NT2/D1 (cell line): ENCODE results near the gene ZBTB16.

Source experiments
- DNase-seq: peaks from one replicate; pipeline ENCODE4 v3.0.0-alpha.2; 2011; ENCODE audit warnings: low read depth, low spot score
- H3K27me3 ChIP-seq: 2 replicates; pipeline ENCODE4 v1.6.0; 2011; ENCODE audit warnings: mild to moderate bottlenecking; ENCODE audit not compliant: insufficient read length, insufficient read depth
- H3K36me3 ChIP-seq: 2 replicates; pipeline ENCODE4 v1.6.1; 2011; ENCODE audit warnings: mild to moderate bottlenecking, low read length, mixed read lengths; ENCODE audit not compliant: insufficient read depth, insufficient read length
- H3K4me1 ChIP-seq: 2 replicates; pipeline ENCODE4 v1.5.1; 2011; ENCODE audit not compliant: insufficient read depth, insufficient read length
- H3K4me3 ChIP-seq: 2 replicates; pipeline ENCODE4 v1.5.1; 2011; ENCODE audit warnings: low read depth; ENCODE audit not compliant: insufficient read length
- H3K9ac ChIP-seq: 2 replicates; pipeline ENCODE4 v1.6.0; 2011; ENCODE audit warnings: low read depth; ENCODE audit not compliant: insufficient read length
- H3K9me3 ChIP-seq: 2 replicates; pipeline ENCODE4 v1.5.1; 2011; ENCODE audit warnings: mild to moderate bottlenecking, low read length; ENCODE audit not compliant: insufficient read depth
- SUZ12 ChIP-seq: IDR thresholded peaks from 2 replicates; pipeline ENCODE4 v1.6.1; 2011; ENCODE audit not compliant: insufficient read length, insufficient read depth; ENCODE audit errors: extremely low read depth
- YY1 ChIP-seq: IDR thresholded peaks from 2 replicates; pipeline ENCODE4 v1.6.1; 2011; ENCODE audit not compliant: insufficient read length, insufficient read depth
- ZNF274 ChIP-seq: IDR thresholded peaks from 2 replicates; pipeline ENCODE4 v1.6.1; 2011; ENCODE audit warnings: mild to moderate bottlenecking, low read depth, low read length

ZBTB16 gene

DNA sequence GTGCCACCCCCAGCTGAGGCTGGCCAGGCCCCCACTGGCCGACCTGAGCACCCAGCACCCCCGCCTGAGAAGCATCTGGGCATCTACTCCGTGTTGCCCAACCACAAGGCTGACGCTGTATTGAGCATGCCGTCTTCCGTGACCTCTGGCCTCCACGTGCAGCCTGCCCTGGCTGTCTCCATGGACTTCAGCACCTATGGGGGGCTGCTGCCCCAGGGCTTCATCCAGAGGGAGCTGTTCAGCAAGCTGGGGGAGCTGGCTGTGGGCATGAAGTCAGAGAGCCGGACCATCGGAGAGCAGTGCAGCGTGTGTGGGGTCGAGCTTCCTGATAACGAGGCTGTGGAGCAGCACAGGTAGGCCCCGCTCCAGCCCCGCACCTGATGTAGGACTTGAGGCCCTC, 4.7 kb downstream of the ZBTB16 start:
- Histone ChIP-seq H3K36me3 (no peaks in the 10 kb centered on the region), H3K27me3 (peaks cover 52% of the 10 kb centered on the region), H3K9ac (no peak overlapping the region), H3K4me3 (no peak overlapping the region), H3K4me1 (peaks cover 3% of the 10 kb centered on the region), H3K9me3 (no peaks in the 10 kb centered on the region)
- DNase-seq: no peak
- TF ChIP-seq ZNF274: no peak
- no peak for TF ChIP-seq SUZ12
- TF ChIP-seq YY1: no peak

DNA sequence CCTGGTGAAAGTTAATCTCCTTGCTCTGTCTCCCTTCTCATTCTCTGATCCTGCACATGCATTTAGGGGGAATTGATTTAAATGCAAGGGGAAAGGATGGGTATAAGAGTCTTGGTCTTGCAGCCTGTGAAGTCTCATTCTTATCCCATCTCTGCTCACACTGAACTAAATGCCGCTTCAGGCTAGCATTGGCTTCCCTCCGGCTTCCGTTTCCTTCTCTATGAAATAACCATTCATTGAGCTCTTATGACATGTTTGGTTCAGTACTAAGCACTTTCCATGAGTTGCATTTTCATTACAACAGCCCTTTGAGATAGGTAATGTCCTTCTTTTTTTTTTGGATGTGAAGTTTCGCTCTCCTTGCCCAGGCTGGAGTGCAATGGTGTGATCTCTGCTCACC, 5.6 kb downstream of the ZBTB16 start:
- Histone ChIP-seq H3K9me3 (no peaks in the 10 kb centered on the region), H3K9ac (no peak overlapping the region), H3K4me3 (no peak overlapping the region), H3K27me3 (peaks cover 49% of the 10 kb centered on the region), H3K4me1 (peaks cover 3% of the 10 kb centered on the region), H3K36me3 (no peaks in the 10 kb centered on the region)
- no peak for DNase-seq
- TF ChIP-seq YY1 (no peak), SUZ12 (no peak)

DNA sequence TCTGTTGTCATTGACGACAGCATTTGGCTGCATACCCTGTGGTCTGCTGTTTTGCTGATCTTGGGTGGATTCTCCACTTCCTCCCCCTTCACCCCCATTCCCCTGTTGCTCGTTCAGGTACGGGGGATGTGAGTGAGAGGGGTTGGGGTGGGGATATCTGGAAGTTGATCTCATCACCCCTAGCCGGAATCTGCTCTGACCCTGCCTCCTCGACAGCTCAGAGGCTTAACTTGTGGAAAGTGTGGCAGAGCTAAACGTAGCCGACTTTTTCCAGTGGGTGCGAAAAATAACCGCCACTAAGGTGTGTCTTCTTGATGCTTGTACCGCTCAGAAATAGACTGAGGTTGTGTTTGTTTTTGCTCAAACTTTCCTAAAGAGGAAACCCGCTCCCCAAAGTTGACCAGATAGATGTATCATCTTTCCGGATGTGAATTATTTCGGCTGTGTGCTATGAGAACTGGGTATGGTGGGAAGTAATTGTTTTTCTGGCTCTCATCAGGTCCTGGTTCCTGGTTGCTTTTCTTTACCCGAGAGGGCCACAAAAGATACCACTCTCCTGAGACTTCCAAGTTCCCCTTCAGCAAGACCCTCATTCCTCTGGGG, 6.6 kb downstream of the ZBTB16 start:
- H3K4me3 ChIP-seq: no peak overlapping the region
- no peak for DNase-seq
- H3K36me3 ChIP-seq: no peaks in the 10 kb centered on the region
- peaks cover 3% of the 10 kb centered on the region for H3K4me1 ChIP-seq
- H3K27me3 ChIP-seq: peaks cover 38% of the 10 kb centered on the region
- H3K9me3 ChIP-seq: no peaks in the 10 kb centered on the region
- TF ChIP-seq YY1 (no peak), ZNF274 (no peak), SUZ12 (no peak)
- no peak overlapping the region for H3K9ac ChIP-seq

DNA sequence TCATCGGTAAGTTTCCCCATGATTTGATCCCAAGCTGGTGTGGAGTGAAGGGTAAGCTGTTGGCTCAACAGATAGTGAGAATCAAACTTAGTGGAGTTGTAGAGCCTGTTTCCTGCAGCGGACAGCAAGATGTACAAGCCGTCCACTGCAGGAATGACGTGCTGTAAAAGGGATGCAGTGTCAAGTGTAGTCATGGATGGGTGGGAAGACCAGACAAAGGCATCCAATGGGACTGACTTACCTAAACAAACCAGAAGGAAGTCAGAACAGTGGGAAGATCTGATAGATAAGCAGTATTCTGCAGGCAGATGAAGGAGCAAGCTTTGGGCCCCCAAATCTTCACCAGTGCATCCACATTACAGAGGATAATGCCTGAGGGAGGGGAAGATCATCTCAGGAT, 8.8 kb downstream of the ZBTB16 start:
- peaks cover 16% of the 10 kb centered on the region for H3K27me3 ChIP-seq
- no peaks in the 10 kb centered on the region for H3K4me1 ChIP-seq
- H3K36me3 ChIP-seq: no peaks in the 10 kb centered on the region
- TF ChIP-seq YY1: no peak
- TF ChIP-seq SUZ12: no peak
- no peak for TF ChIP-seq ZNF274
- DNase-seq: no peak
- no peak overlapping the region for H3K9ac ChIP-seq
- no peak overlapping the region for H3K4me3 ChIP-seq
- H3K9me3 ChIP-seq: no peaks in the 10 kb centered on the region

DNA sequence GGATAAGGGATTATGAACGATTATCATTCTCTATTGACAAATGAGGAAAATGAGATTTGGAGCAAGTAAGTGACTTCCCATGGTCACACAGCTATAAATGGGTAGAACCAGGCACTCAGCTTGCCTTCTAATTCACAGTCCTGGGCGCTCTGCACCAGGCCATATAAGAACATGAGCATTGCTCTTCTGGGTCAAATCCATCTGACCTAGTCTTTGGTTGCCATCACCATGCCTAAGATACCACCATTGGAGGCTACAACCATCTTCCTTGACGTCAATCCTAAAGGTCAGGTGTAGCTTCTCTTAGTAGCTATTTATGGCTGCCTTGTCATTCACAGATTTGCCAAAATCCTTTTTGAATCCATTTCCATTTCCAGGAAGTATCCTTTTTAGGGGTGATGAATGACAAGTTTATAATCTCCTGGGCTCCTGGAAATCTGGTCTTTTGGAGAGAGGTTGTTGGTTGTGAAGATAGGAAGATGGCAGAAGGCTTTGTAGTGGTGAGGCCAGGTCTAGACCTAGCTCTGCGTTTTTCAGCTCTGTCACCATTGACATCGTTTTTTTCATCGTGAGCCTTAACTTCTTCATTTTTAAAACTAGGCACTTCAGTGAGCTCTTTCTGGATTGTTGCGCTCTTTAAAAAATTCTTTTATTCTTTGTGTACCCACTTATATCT, 11.1 kb downstream of the ZBTB16 start:
- Histone ChIP-seq H3K9ac (no peak overlapping the region), H3K9me3 (no peaks in the 10 kb centered on the region), H3K4me3 (no peak overlapping the region), H3K4me1 (no peaks in the 10 kb centered on the region), H3K27me3 (no peaks in the 10 kb centered on the region), H3K36me3 (no peaks in the 10 kb centered on the region)
- no peak for TF ChIP-seq YY1
- TF ChIP-seq ZNF274: no peak
- no peak for TF ChIP-seq SUZ12
- DNase-seq: no peak

DNA sequence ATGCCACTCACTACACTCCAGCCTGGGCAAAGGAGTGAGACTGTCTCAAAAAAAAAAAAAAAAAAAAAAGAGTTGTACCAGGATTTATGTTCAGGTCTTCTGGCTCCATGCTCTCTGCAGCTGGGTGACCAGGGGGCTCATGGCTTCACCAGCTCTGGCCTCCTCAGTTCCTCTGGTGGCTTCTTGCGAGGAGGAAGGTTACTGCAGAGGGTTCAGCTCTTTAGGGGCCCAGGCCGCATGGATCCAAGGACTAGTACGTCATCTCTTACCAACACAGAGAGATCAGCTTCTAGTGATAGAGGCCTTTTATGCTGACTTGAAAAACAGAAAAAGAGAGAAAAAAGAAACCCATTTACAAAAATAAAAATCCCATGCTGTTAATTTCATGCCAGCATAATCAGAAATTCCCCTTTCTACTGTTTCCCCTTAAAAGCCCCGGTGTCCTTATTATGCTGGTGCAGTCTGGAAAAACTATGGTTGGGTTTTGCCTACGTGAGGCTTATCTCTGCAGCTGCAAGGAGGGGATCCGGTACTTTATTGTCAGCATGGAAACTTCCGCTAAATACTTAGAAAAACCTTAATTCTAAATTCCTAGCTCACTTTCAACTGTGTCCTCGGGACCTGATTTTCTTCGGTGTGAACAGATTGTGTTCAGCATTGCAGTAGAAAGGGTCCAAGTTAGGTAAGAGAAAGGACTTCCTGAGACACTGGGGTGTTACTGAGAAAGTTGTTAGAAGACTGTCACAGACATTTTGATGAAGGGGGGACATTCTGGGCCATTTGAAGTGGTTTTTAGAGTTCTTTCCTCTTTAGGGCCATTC, 13.7 kb downstream of the ZBTB16 start:
- Histone ChIP-seq H3K27me3 (peaks cover 13% of the 10 kb centered on the region), H3K4me3 (no peak overlapping the region), H3K9ac (no peak overlapping the region), H3K36me3 (no peaks in the 10 kb centered on the region), H3K9me3 (no peaks in the 10 kb centered on the region), H3K4me1 (peaks cover 5% of the 10 kb centered on the region)
- no peak for TF ChIP-seq SUZ12
- DNase-seq: no peak

DNA sequence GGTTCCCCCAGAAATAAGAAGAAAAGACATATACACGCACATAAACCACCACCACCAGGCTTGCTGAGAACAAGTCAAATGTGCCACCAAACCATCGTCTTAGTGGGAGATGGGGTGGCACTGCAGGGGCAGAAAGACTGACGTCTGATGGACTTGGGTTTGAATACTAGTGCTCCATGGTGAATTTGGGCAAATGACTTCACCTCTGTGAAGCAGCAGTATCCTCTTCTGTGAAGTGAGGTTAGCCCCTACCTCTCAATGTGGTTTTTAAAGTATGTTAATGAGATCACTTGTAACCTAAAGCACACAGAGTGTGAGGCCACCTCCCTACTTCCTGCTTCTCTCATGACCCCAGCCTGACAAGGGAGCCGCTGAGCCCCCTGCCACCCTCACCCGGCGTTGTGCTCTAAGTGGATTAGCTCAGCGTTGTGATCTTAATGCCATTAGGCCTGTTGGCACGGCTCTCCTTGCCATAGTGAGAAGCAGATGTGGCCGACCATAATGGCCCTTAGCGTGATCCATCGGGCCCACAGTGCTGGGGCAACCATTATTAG, 14.4 kb downstream of the ZBTB16 start:
- TF ChIP-seq YY1 (no peak), ZNF274 (no peak), SUZ12 (no peak)
- Histone ChIP-seq H3K27me3 (peaks cover 13% of the 10 kb centered on the region), H3K9ac (no peak overlapping the region), H3K4me3 (no peak overlapping the region), H3K9me3 (no peaks in the 10 kb centered on the region), H3K36me3 (no peaks in the 10 kb centered on the region), H3K4me1 (peaks cover 5% of the 10 kb centered on the region)
- DNase-seq: no peak
